HepG2 (cell line): ENCODE measurements around the gene ALPK3. TPM values are rescaled to one million over a fixed set of nuclear protein-coding genes. Genes with fewer than 3 reads are reported as not detected.

Source experiments
- ATAC-seq: fragments of 200-7000 bp; cut with Tn5 transposase; 3 replicates; pipeline ENCODE4 v1.9.1; 2020; ENCODE audit warnings: mild to moderate bottlenecking, moderate library complexity
- BruUV-seq: library from RNA; stranded (reverse); fragments of 400-500 nt; replicated peaks from 2 replicates; lab custom pipeline; 2021; lab: Mats Ljungman, UMichigan
- CTCF ChIA-PET: fragments of 300-600 bp; formaldehyde crosslinking; extraction: SDS; loops from one replicate; lab custom pipeline; 2021; ENCODE audit warnings: low total read pairs, inconsistent platforms, low intra/inter-chr PET ratio; lab: Yijun Ruan, JAX
- POLR2A ChIA-PET: fragments of 350-600 bp; sonication (Branson Sonifier 250); formaldehyde crosslinking; loops from one replicate; lab custom pipeline; 2020; ENCODE audit warnings: antibody characterized with exemption, inconsistent platforms; lab: Yijun Ruan, JAX
- DNase-seq: peaks from one replicate; pipeline ENCODE4 v3.0.0-alpha.2; 2015; ENCODE audit warnings: low spot score
- FAIRE-seq: peaks from 3 replicates; lab custom pipeline; 2011; peaks lifted over from hg19 to GRCh38; lab: Jason Lieb, UNC
- H2AFZ ChIP-seq: one replicate; pipeline ENCODE4 v1.6.1; 2011; ENCODE audit warnings: low read length, inconsistent platforms
- H3K27ac ChIP-seq: fragments of 300-600 bp; 3 replicates; pipeline ENCODE4 v1.8.0; 2011; ENCODE audit warnings: mixed run types, mild to moderate bottlenecking, mixed read lengths, low read length, inconsistent platforms; ENCODE audit not compliant: insufficient read depth; ENCODE audit errors: extremely low read length
- H3K27me3 ChIP-seq, 2 experiments: fragments of 200-600 bp in 1 of 2; 2 replicates in 1 of 2; 3 replicates in 1 of 2; pipeline versions ENCODE4 v1.6.0 to v1.8.0; 2011; ENCODE audit warnings: low read length in 2 of 2, mild to moderate bottlenecking in 2 of 2, moderate library complexity in 2 of 2, inconsistent platforms in 1 of 2; ENCODE audit not compliant: insufficient read depth in 2 of 2, control insufficient read depth in 1 of 2
- H3K36me3 ChIP-seq, 2 experiments: fragments of 200-600 bp in 1 of 2; replicated peaks in 1 of 2; 2 replicates in 1 of 2; 3 replicates in 1 of 2; pipeline versions ENCODE4 v1.5.1 to v1.8.0; 2011; ENCODE audit warnings: low read length in 2 of 2, inconsistent platforms in 1 of 2; ENCODE audit not compliant: insufficient read depth in 2 of 2, control insufficient read depth in 1 of 2
- H3K4me1 ChIP-seq: 2 replicates; pipeline ENCODE4 v1.5.1; 2012; ENCODE audit warnings: low read length, inconsistent platforms; ENCODE audit not compliant: insufficient read depth
- H3K4me2 ChIP-seq: 2 replicates; pipeline ENCODE4 v1.6.0; 2011; ENCODE audit warnings: low read depth, low read length, inconsistent platforms
- H3K4me3 ChIP-seq, 3 experiments: fragments of 200-600 bp in 1 of 3; sonication (generic), shearing (Covaris generic) in 1 of 3; replicated peaks in 1 of 3; 2 replicates each; pipeline ENCODE4 v1.5.1; 2011 to 2016; ENCODE audit warnings: low read length in 3 of 3, inconsistent platforms in 2 of 3, low read depth in 2 of 3, mild to moderate bottlenecking in 2 of 3, control low read depth in 1 of 3, mixed read lengths in 1 of 3; ENCODE audit not compliant: insufficient read depth in 1 of 3
- H3K79me2 ChIP-seq: one replicate; pipeline ENCODE4 v1.6.1; 2011; ENCODE audit warnings: low read length, inconsistent platforms; ENCODE audit not compliant: insufficient read depth
- H3K9ac ChIP-seq: 2 replicates; pipeline ENCODE4 v1.6.0; 2011; ENCODE audit warnings: mild to moderate bottlenecking, low read depth, low read length, inconsistent platforms; ENCODE audit not compliant: insufficient read depth
- H3K9me3 ChIP-seq: 2 replicates; pipeline ENCODE4 v1.5.1; 2012; ENCODE audit warnings: mild to moderate bottlenecking, low read length
- H4K20me1 ChIP-seq: 2 replicates; pipeline ENCODE4 v1.6.0; 2011; ENCODE audit warnings: inconsistent platforms, mild to moderate bottlenecking, low read length, moderate library complexity; ENCODE audit not compliant: insufficient read depth
- BCLAF1 ChIP-seq: fragments of 450-650 bp; IDR thresholded peaks from 2 replicates; pipeline ENCODE4 v1.6.1; 2017; ENCODE audit warnings: mild to moderate bottlenecking
- CBX1 ChIP-seq: IDR thresholded peaks from one replicate; pipeline ENCODE4 v1.6.1; 2016; ENCODE audit warnings: antibody characterized with exemption, low read depth
- CEBPB ChIP-seq: IDR thresholded peaks from 2 replicates; pipeline ENCODE4 v1.6.1; 2011; ENCODE audit warnings: low read depth, low read length, improper control_type of control experiment, borderline replicate concordance
- ZNF136 ChIP-seq: sonication (generic); formaldehyde crosslinking; IDR thresholded peaks from 2 replicates; pipeline ENCODE4 v1.8.1; 2022; ENCODE audit warnings: low read depth, mild to moderate bottlenecking, moderate library complexity, missing genetic modification reagents
- ZNF333 ChIP-seq: sonication (generic); formaldehyde crosslinking; IDR thresholded peaks from 2 replicates; pipeline ENCODE4 v1.4.0; 2020; ENCODE audit warnings: mild to moderate bottlenecking, missing genetic modification reagents, borderline replicate concordance
- ZNF382 ChIP-seq: sonication (generic); formaldehyde crosslinking; IDR thresholded peaks from 2 replicates; pipeline ENCODE4 v1.5.0; 2020; ENCODE audit warnings: missing genetic modification reagents, mild to moderate bottlenecking, borderline replicate concordance
- ZNF768 ChIP-seq: sonication (generic); formaldehyde crosslinking; IDR thresholded peaks from 2 replicates; pipeline ENCODE4 v1.4.0; 2020; ENCODE audit warnings: missing genetic modification reagents
- WGBS: methylation state at CpG from one replicate; pipeline ENCODE4 v1.1.6; 2017; ENCODE audit warnings: low lambda C conversion rate; 5-methylcytosine and 5-hydroxymethylcytosine counted together
- in situ Hi-C: cut with HindIII; loops from 2 replicates; pipeline ENCODE4 v1.10.0; 2017; ENCODE audit warnings: low pct_unique_long_range_greater_than_20kb; ENCODE audit not compliant: extremely low pct_ligation_motif_present
- intact Hi-C: fragments of 100-400 bp; cut with micrococcal nuclease; formaldehyde crosslinking; loops from one replicate; pipeline ENCODE4 v1.10.0; 2022; ENCODE audit not compliant: unreplicated experiment
- polyA plus RNA-seq, 8 experiments: library from polyadenylated mRNA; depleted of rRNA in 3 of 8; stranded (reverse) in 7 of 8; unstranded in 1 of 8; fragments of >200 nt; fragmentation: Illumina TruSeq in 4 of 8; extraction: Trizol in 4 of 8; gene quantifications; 2 replicates each; pipeline versions ENCODE4 v1.2.1 to v1.2.3, GENCODE V29; 2011 to 2016; ENCODE audit warnings: low read depth in 4 of 8, missing spikeins in 1 of 8, mixed read lengths in 1 of 8; ENCODE audit not compliant: insufficient read depth in 1 of 8
- total RNA-seq, 5 experiments: library from RNA; depleted of rRNA; stranded (reverse); fragments of >200 nt; fragmentation: Illumina TruSeq; extraction: Trizol; gene quantifications; 2 replicates each; pipeline ENCODE4 v1.2.3, GENCODE V29; 2016; ENCODE audit warnings: low read depth in 1 of 5

ALPK3 gene
- total and polyA plus RNA-seq, 2 of the 13 experiments (the other 11 are each of a cell fraction or from before 2014, with no cell fraction given) = 0.04 to 0.42 TPM

DNA sequence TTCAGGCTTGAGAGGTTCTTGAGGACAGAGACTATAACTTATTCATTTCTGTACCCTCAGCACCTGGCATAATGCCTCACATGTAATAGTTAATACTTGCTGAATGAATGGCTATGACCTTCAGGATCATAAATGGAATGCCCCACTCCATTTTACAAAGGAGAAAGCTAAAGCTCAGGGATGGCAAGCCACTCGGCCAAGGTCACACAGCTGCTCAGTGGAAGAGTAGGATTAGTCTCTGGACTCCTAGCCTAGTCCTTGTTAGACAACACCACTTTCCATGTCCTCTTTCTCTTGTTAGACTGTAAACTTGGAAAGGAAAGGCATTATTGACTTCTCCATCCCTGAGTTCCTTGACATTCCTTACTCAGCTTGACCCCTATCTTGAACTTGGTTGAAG lies 3.2 kb upstream of the ALPK3 start:
- no TSS peak for BruUV-seq
- Histone ChIP-seq H3K27me3 (no peaks in the 10 kb centered on the region), H3K27ac (no peak overlapping the region), H2AFZ (no peak overlapping the region), H3K9ac (no peak overlapping the region), H3K4me3 (no peak overlapping the region), H3K79me2 (no peaks in the 10 kb centered on the region), H3K4me2 (no peak overlapping the region), H3K4me1 (peaks cover 39% of the 10 kb centered on the region), H3K36me3 (no peaks in the 10 kb centered on the region), H3K9me3 (no peaks in the 10 kb centered on the region), H4K20me1 (no peaks in the 10 kb centered on the region)
- in situ Hi-C loops = no loop called here
- 56% methylated on average over 1 of the region's 1 CpG for WGBS
- ATAC-seq (no peak), DNase-seq (no peak), FAIRE-seq (no peak)
- POLR2A ChIA-PET = no interaction called here
- TF ChIP-seq CEBPB (no peak), ZNF136 (CRISPR knock-in tag) (no peak), ZNF333 (CRISPR knock-in tag) (no peak), CBX1 (no peak), BCLAF1 (no peak), ZNF768 (peak; percentile 74; the same call in 1 of the 2 replicates), ZNF382 (no peak)
- intact Hi-C loops = loop anchor here (10.0 kb wide), 2 partner anchors 59 to 159 kb away; partner anchors contain the start of genes NMB and WDR73
- CTCF ChIA-PET = no interaction called here
